Stimulated activated CD4-positive, alpha-beta T cell treated with anti-CD3 and anti-CD28 coated beads, Interleukin-4, amount 100 ng/mL, for 24 hours (primary cell): ENCODE measurements around the gene UBE2E1.
"Not testable (repeated sequence)": the region's sequence is repeated elsewhere in the genome, so short reads cannot be mapped to it uniquely, and the experiment has no call there.

Source experiments
- DNase-seq: peaks from one replicate; pipeline ENCODE4 v3.0.0-alpha.2; 2020

The UBE2E1 gene

DNA sequence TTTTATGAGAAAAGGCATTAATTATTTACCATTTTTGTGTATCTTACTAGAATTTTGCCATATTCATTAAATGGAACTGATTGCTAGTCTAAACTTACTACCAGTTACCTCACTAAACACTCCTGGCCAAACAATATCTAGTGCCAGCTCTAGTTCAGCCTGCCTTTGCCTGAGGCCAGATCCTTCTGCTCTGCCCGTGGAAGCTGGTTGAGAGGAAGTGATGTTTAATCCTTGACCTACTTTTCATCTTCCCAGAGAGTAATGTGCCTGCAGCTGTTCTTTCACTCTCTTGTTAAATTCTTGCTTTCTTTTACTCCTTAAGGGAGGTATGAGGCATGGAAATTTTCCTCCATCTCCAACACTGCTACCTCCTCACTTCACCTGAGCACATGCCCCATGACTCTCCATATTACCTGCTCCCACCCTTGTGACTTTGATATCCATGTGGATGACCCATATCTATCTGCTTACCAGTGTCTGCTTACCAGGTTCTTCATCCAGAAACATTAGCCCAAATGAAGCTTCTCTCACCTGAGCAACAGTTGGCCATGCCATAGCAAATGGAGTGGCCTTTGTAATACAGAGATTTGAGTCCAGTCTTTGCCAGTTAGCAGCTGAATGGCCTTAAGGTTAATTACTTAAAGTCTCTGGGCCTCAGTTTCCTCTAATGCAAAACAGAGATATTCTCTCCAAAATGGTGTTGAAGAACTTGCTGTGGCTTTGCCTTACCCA is 53.4 kb downstream of the UBE2E1 start:
- DNase-seq = no peak

GRCh38 chr3:23859839-23860382 is 54.2 kb downstream of the UBE2E1 start:
- DNase-seq = no peak

- DNase-seq = no peak
These were observed 55.9 kb downstream of the UBE2E1 start for GRCh38 chr3:23861689-23862088.

DNA sequence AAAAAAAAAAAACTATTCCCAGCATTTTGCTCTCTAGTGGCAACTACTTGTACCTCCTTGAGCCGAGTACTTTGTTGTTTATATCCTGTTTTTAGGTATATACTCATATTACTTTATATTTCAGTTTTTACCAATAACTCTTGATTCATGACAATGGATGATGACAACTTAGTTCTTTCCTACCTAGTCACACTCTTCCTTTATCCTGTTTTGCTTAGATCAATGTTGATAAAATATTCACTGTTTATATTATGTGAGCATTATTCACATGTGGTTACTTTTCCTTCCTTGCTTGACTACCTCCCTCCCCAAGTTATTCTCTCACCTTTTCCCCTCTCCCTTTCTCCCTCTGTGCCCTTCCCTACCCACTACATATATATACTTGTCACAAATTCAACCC is 57.3 kb downstream of the UBE2E1 start:
- no peak for DNase-seq

- no peak for DNase-seq
These were observed 59.2 kb downstream of the UBE2E1 start for GRCh38 chr3:23864931-23865330.

DNA sequence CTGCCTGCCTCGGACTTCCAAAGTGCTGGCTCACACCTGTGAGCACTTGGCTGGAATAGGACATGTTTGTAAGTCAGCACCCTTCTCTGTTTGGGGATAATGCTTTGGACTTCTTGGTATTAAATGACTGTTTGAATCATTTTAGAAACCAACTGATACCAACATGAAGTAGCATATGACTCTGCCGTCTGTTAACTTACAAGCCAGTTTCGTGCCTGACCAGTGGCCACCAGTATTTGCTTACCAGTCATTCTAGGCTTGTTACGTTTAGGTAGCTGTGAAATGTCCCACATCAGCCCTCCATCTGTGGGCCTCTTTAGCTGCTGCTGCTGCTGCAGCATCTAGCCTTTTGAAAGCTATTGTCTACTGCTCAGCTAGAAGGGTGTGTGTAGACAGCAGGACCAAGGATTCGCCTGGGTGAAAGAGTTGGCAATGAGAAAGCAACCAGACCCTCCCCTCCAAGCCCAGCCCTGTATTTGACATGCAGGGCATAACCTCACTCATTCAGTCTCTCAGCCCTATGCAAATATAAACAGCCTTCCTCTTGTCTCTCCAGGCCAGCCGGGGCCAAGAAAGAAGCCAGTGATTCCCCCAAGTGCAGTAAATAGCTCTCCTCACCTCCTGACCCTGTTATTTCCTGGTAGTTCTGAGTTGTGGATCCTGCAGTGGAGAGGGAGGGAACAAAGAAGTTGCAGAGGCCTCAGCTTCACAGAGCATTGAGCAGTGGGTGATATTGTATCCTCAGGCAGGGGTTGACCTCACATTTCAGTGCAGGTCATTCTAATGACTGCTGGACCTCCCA is 60.0 kb downstream of the UBE2E1 start:
- no peak for DNase-seq

DNA sequence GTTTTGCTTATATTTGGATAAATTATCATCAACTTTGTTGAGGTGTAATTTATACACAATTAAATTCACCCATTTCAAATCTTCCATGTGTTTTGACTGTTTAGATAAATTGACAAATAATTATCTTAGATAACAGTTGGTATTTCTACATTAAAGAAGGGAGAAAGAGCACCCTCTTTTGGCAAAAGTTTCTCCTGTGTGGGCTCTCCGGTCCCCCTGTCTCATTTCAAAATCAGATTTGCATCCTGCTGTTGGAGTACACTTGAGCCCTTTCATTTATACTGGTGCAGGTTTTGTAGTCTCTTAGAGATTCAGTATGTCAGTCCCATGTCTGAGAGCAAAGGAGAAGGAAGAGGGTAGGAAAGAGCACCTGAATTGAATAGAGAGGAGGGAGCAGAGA is 61.6 kb downstream of the UBE2E1 start:
- DNase-seq = no peak

DNA sequence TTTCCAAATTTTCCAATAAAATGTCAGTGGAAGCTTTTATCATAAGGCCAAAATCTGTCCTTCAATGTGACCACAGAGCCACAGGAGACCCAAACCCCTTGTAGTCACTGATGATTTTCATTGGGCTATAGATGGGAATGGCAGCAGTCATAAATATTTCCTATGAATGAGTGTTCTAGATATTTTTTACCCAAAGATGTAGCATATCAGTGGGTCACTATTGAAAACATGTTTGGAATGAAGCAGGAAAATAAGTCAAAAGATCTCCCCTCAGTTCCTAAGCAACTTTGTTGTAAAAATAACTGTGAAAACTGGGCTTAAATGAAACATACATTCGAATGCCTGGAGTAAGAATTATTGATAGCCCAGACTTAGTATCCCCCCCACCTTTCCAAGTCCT is 62.1 kb downstream of the UBE2E1 start:
- DNase-seq = no peak

GRCh38 chr3:23869977-23870662 is 64.4 kb downstream of the UBE2E1 start:
- DNase-seq = no peak

- DNase-seq = not testable (repeated sequence)
These were observed 64.9 kb downstream of the UBE2E1 start for GRCh38 chr3:23870663-23871043.

GRCh38 chr3:23871361-23871760 is 65.6 kb downstream of the UBE2E1 start:
- not testable (repeated sequence) for DNase-seq

DNA sequence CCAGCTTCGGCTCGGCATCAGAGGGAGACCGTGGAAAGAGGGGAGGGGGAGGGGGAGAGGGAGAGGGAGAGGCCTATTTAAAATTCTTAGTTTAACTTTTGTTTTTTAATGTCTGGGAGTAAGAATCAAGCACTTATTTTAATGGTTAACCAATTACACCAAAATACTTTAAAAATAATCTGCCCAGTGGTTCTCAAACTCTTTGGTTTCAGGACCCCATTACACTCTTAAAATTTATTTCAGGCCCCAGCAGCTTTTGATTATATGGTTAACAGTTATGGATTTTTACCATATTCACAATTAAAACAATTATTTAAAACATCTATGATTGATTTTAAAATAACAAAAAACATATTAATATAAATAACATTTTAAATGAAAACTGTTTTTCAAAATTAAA is 66.6 kb downstream of the UBE2E1 start:
- no peak for DNase-seq

DNA sequence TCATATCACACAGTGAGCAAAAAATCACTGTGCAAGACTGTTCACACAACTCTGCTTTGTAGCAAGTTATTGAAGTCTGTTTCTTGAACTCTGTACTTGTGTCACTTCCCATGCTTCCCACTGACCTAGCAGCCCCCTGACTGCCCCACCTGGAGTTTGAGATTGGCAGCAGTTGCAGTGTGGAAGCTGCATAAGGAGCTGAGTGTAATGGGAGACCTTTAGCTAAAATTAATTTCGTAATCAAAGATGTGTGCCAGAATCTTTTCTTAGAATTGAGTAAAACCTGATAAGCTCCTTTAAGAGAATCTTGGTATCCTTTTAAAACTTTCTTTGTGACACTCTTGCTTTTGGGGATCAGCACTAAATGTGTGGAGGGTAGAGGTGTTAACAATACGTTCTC is 68.2 kb downstream of the UBE2E1 start:
- no peak for DNase-seq

GRCh38 chr3:23874359-23875112 is 68.8 kb downstream of the UBE2E1 start:
- no peak for DNase-seq

- no peak for DNase-seq
These were observed 69.5 kb downstream of the UBE2E1 start for GRCh38 chr3:23875113-23875725.

DNA sequence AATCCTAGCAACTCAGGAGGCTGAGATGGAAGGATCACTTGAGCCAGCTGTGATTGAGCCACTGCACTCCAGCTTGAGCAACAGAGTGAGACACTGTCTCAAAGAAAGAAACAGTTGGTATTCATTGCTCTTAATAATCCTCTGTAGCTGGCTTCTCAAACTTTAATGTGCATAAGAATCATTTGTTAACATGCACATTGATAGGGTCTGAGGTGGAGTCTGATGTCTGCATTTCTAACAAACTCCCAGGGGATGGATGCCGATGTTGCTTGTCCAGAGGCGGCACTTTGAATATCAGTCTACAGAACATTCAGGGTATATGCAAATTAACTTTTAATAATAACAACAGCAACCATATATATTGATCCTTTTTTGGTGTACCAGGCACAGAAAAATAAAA is 71.2 kb downstream of the UBE2E1 start:
- DNase-seq = no peak

DNA sequence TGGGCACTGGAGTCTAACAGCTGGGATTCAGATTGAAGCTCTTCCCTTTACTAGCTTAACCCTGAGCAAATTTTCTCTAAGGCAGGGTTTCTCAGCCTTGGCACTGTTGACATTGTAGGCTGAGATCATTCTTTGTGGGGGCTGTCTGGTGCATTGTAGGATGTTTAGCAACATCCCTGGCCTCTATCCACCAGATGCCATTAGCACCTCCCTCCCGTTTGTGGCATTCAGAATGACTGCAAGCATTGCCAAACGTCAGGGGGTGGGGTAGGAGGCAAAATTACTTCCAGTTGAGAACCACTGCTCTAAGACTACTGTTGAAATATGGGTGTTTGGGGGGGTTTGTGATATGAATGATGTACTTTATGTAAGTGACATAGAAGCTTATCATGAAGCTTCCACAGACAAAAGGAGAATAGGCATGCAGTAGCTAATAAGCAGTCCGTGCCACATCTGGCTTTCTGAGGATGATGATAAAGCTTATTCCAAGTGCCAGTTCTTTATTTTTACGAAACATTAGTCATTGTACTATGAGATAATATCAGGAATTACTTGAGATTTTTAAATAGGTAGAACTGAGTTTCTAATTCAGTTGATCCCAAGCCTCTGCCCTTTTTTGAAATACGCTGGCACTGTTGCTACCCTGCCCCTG is 71.7 kb downstream of the UBE2E1 start:
- DNase-seq = no peak

- no peak for DNase-seq
These were observed 73.7 kb downstream of the UBE2E1 start for GRCh38 chr3:23879485-23879884.

- DNase-seq = no peak
These were observed 75.1 kb downstream of the UBE2E1 start for GRCh38 chr3:23880703-23881339.

GRCh38 chr3:23881993-23882392 is 76.2 kb downstream of the UBE2E1 start:
- DNase-seq = not testable (repeated sequence)

GRCh38 chr3:23882487-23882918 is 76.7 kb downstream of the UBE2E1 start:
- DNase-seq = no peak
